Lower leg skin (tissue), 3 donors: ENCODE measurements around the gene SLC25A23.

Experiments used
- POLR2A ChIP-seq, 2 donors: fragments of 450-650 bp; IDR thresholded peaks; one replicate each; pipeline ENCODE4 v1.6.1; 2016 to 2017; ENCODE audit warnings: antibody characterized with exemption in 2 of 2, mild to moderate bottlenecking in 1 of 2, moderate library complexity in 1 of 2
- TF ChIP-seq, protein P1 (sequence below), 3 donors: fragments of 450-650 bp; IDR thresholded peaks; one replicate each; pipeline ENCODE4 v1.5.1; 2016; ENCODE audit warnings: antibody characterized with exemption in 3 of 3, mild to moderate bottlenecking in 3 of 3, moderate library complexity in 2 of 3

DNA sequence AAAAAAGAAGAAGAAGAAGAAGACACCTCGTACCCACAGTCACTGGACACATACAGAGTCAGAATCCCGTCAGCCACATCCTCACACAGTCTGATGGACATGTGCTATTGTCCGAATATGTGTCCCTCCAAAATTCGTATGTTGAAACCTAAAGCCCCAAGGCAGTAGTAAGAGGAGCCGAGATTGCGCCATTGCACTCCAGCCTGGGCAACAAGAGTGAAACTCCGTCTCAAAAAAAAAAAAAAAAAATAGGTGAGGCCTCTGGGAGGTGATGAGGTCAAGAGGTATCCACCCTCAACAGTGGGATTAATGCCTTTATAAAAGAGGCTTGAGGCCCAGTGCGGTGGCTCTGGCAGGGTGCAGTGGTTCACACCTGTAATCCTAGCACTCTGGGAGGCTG lies 24.6 kb upstream of the SLC25A23 start:
- TF ChIP-seq, protein P1, sequence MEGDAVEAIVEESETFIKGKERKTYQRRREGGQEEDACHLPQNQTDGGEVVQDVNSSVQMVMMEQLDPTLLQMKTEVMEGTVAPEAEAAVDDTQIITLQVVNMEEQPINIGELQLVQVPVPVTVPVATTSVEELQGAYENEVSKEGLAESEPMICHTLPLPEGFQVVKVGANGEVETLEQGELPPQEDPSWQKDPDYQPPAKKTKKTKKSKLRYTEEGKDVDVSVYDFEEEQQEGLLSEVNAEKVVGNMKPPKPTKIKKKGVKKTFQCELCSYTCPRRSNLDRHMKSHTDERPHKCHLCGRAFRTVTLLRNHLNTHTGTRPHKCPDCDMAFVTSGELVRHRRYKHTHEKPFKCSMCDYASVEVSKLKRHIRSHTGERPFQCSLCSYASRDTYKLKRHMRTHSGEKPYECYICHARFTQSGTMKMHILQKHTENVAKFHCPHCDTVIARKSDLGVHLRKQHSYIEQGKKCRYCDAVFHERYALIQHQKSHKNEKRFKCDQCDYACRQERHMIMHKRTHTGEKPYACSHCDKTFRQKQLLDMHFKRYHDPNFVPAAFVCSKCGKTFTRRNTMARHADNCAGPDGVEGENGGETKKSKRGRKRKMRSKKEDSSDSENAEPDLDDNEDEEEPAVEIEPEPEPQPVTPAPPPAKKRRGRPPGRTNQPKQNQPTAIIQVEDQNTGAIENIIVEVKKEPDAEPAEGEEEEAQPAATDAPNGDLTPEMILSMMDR (IDR thresholded peaks at IDR 0.05) = no peak
- no peak for TF ChIP-seq POLR2A (IDR thresholded peaks at IDR 0.05)
